Naive thymus-derived CD8-positive, alpha-beta T cell (primary cell): ENCODE results near the gene HMGA1. TPM values are rescaled to one million over a fixed set of nuclear protein-coding genes. Genes with fewer than 3 reads are reported as not detected.
"Not testable (repeated sequence)": the region's sequence is repeated elsewhere in the genome, so short reads cannot be mapped to it uniquely, and the experiment has no call there.

Experiments
- ATAC-seq, 2 donors: fragments of 150-1000 bp; cut with Tn5 transposase in 1 of 2; sonication (Bioruptor Pico), chemical (Tn5 transposase) in 1 of 2; 1 replicate in 1 of 2; 2 replicates in 1 of 2; pipeline ENCODE4 v1.10.0; 2021; ENCODE audit warnings: mild to moderate bottlenecking in 2 of 2, moderate library complexity in 2 of 2
- POLR2A ChIA-PET: fragments of 350-600 bp; sonication (Branson Sonifier 250); formaldehyde crosslinking; loops from one replicate; lab custom pipeline; 2021; ENCODE audit warnings: antibody characterized with exemption; lab: Charles Lee
- DNase-seq, 10 donors: peaks; one replicate each; pipeline versions ENCODE4 v3.0.0 to v3.0.0-alpha.2; 2020 to 2022
- H3K27ac Mint-ChIP-seq, 10 donors: one replicate each; pipeline ENCODE4 v1.8.0; 2020 to 2022; ENCODE audit warnings: mild to moderate bottlenecking in 10 of 10, mixed read lengths in 10 of 10, moderate library complexity in 4 of 10, inconsistent platforms in 1 of 10
- H3K27me3 Mint-ChIP-seq, 5 donors: one replicate each; pipeline ENCODE4 v1.8.0; 2021 to 2022; ENCODE audit warnings: mixed read lengths in 5 of 5
- H3K36me3 Mint-ChIP-seq, 3 donors: one replicate each; pipeline ENCODE4 v1.8.0; 2020 to 2022; ENCODE audit warnings: mixed read lengths in 3 of 3, mild to moderate bottlenecking in 2 of 3, inconsistent platforms in 1 of 3
- H3K4me1 Mint-ChIP-seq, 4 donors: one replicate each; pipeline ENCODE4 v1.8.0; 2021 to 2022; ENCODE audit warnings: mixed read lengths in 4 of 4
- H3K4me3 Mint-ChIP-seq, 10 donors: one replicate each; pipeline ENCODE4 v1.8.0; 2020 to 2022; ENCODE audit warnings: mild to moderate bottlenecking in 10 of 10, mixed read lengths in 10 of 10, moderate library complexity in 6 of 10, inconsistent platforms in 1 of 10
- H3K9me3 Mint-ChIP-seq, 9 donors: one replicate each; pipeline ENCODE4 v1.8.0; 2020 to 2022; ENCODE audit warnings: mixed read lengths in 9 of 9, mild to moderate bottlenecking in 3 of 9, inconsistent platforms in 1 of 9, moderate library complexity in 1 of 9
- polyA plus RNA-seq, 3 donors: library from polyadenylated mRNA; unstranded; fragments of 300-500 nt; fragmentation: Illumina TruSeq; gene quantifications; one replicate each; pipeline ENCODE4 v1.2.3, GENCODE V29; 2021
- total RNA-seq, 8 experiments: library from RNA in 2 of 8; stranded (reverse) in 2 of 8; gene quantifications; one replicate each; pipeline ENCODE4 v1.2.3 and lab custom pipeline; 2021 to 2026

Gene HMGA1
- total and polyA plus RNA-seq, 5 experiments from 2014 or later = 28.0 to 80.3 (median 40.9) TPM

GRCh38 chr6:34243131-34243771 lies 6.6 kb downstream of the HMGA1 start:
- no peak for ATAC-seq
- POLR2A ChIA-PET = no interaction called here
- no peak for DNase-seq
- no peaks in the 10 kb centered on the region for H3K9me3 Mint-ChIP-seq
- peaks cover 0 to 53% (median 7%) of the 10 kb centered on the region in 3 donors for H3K36me3 Mint-ChIP-seq
- H3K4me3 Mint-ChIP-seq = peak overlapping the region in 4 of 10 donors; percentile 18 to 70 (median 48)
- peak overlapping the region; percentile 43 to 92 (median 84) for H3K27ac Mint-ChIP-seq
- no peaks in the 10 kb centered on the region for H3K27me3 Mint-ChIP-seq
- peaks cover 21 to 86% (median 82%) of the 10 kb centered on the region in 4 donors for H3K4me1 Mint-ChIP-seq

GRCh38 chr6:34243901-34244884 lies 7.5 kb downstream of the HMGA1 start:
- H3K36me3 Mint-ChIP-seq = peaks cover 0 to 53% (median 7%) of the 10 kb centered on the region in 3 donors
- no peaks in the 10 kb centered on the region for H3K27me3 Mint-ChIP-seq
- DNase-seq = no peak
- peak overlapping the region in 2 of 10 donors; percentile 50 to 58 for H3K4me3 Mint-ChIP-seq
- POLR2A ChIA-PET = interaction anchor here (0.5 to 1.2 kb wide), 3 partner anchors 7 to 44 kb away, joined by 3 to 4 read pairs (median 3); partner anchors contain the start of gene HMGA1
- no peak for ATAC-seq
- peaks cover 24 to 82% (median 76%) of the 10 kb centered on the region in 4 donors for H3K4me1 Mint-ChIP-seq
- H3K9me3 Mint-ChIP-seq = no peaks in the 10 kb centered on the region
- H3K27ac Mint-ChIP-seq = peak overlapping the region in 8 of 10 donors; percentile 67 to 92 (median 88)

GRCh38 chr6:34245032-34245760 lies 8.5 kb downstream of the HMGA1 start:
- DNase-seq, H3K27me3 Mint-ChIP-seq, H3K9me3 Mint-ChIP-seq, ATAC-seq: not testable (repeated sequence)
- POLR2A ChIA-PET = interaction anchor here (1.2 kb wide), 2 partner anchors 8 to 14 kb away, joined by 3 to 4 read pairs; partner anchors contain the start of gene HMGA1
- Mint-ChIP-seq H3K4me1 (peaks cover 22 to 76% (median 73%) of the 10 kb centered on the region in 4 donors), H3K27ac (peak overlapping the region in 9 of 10 donors; percentile 21 to 92 (median 66)), H3K36me3 (peaks cover 0 to 50% (median 7%) of the 10 kb centered on the region in 3 donors), H3K4me3 (peak overlapping the region in 1 of 10 donors; percentile 24)

GRCh38 chr6:34245761-34246140 lies 9.1 kb downstream of the HMGA1 start:
- Mint-ChIP-seq H3K36me3 (peaks cover 0 to 44% (median 7%) of the 10 kb centered on the region in 3 donors), H3K4me3 (peak overlapping the region in 1 of 10 donors; percentile 15), H3K4me1 (peaks cover 22 to 76% (median 69%) of the 10 kb centered on the region in 4 donors), H3K27ac (peak overlapping the region; percentile 9 to 96 (median 66))
- POLR2A ChIA-PET = interaction anchor here (1.2 to 5.1 kb wide), 2 partner anchors 8 to 9 kb away, joined by 4 to 72 read pairs; partner anchors contain the start of gene HMGA1
- H3K9me3 Mint-ChIP-seq, DNase-seq, ATAC-seq, H3K27me3 Mint-ChIP-seq: not testable (repeated sequence)

GRCh38 chr6:34246249-34246562 lies 9.5 kb downstream of the HMGA1 start:
- Mint-ChIP-seq H3K27ac (peak overlapping the region in 8 of 10 donors; percentile 42 to 96 (median 62)), H3K4me3 (peak overlapping the region in 1 of 10 donors; percentile 13)

GRCh38 chr6:34246563-34247391 lies 10.1 kb downstream of the HMGA1 start:
- Mint-ChIP-seq H3K4me3 (peak overlapping the region in 9 of 10 donors; percentile 16 to 96 (median 76)), H3K27ac (peak overlapping the region; percentile 43 to 97 (median 82)), H3K9me3 (no peaks in the 10 kb centered on the region), H3K4me1 (peaks cover 20 to 70% (median 60%) of the 10 kb centered on the region in 4 donors), H3K36me3 (peaks cover 0 to 34% (median 0%) of the 10 kb centered on the region in 3 donors), H3K27me3 (no peaks in the 10 kb centered on the region)
- DNase-seq (peak in 8 of 10 donors; percentile 28 to 78 (median 36)), ATAC-seq (no peak)
- POLR2A ChIA-PET = interaction anchor here (3.6 to 5.1 kb wide), 4 partner anchors 9 to 169 kb away, joined by 12 to 72 read pairs (median 30); partner anchors contain the start of genes HMGA1 and NUDT3

More at GRCh38 chr6:34246249-34246562, 9.5 kb downstream of the HMGA1 start:
- no peak for DNase-seq
- Mint-ChIP-seq H3K4me1 (peaks cover 21 to 74% (median 66%) of the 10 kb centered on the region in 4 donors), H3K36me3 (peaks cover 0 to 40% (median 4%) of the 10 kb centered on the region in 3 donors), H3K9me3 (no peaks in the 10 kb centered on the region), H3K27me3 (no peaks in the 10 kb centered on the region)
- ATAC-seq = no peak
- POLR2A ChIA-PET = interaction anchor here (5.1 kb wide), 1 partner anchor 9 kb away, joined by 72 read pairs; the partner anchor contains the start of gene HMGA1

- Mint-ChIP-seq H3K27me3 (no peaks in the 10 kb centered on the region), H3K4me3 (peak overlapping the region; percentile 87 to 97 (median 95)), H3K36me3 (peaks cover 0 to 25% (median 0%) of the 10 kb centered on the region in 3 donors), H3K9me3 (no peaks in the 10 kb centered on the region), H3K27ac (peak overlapping the region; percentile 87 to 98 (median 94)), H3K4me1 (peaks cover 15 to 65% (median 51%) of the 10 kb centered on the region in 4 donors)
- DNase-seq (no peak), ATAC-seq (no peak)
- POLR2A ChIA-PET = interaction anchor here (0.6 to 5.1 kb wide), 8 partner anchors 8 to 911 kb away, joined by 3 to 72 read pairs (median 19); partner anchors contain the start of genes HMGA1 and NUDT3
Observed at GRCh38 chr6:34247481-34248197, 11.0 kb downstream of the HMGA1 start.

GRCh38 chr6:34248198-34248726 lies 11.6 kb downstream of the HMGA1 start:
- no peaks in the 10 kb centered on the region for H3K9me3 Mint-ChIP-seq
- ATAC-seq (peak in 1 of 2 donors; percentile 4), DNase-seq (peak in 3 of 10 donors; percentile 26 to 43 (median 28))
- POLR2A ChIA-PET = interaction anchor here (1.4 to 5.1 kb wide), 7 partner anchors 8 to 279 kb away, joined by 3 to 72 read pairs (median 26); partner anchors contain the start of genes HMGA1 and NUDT3
- peaks cover 12 to 58% (median 45%) of the 10 kb centered on the region in 4 donors for H3K4me1 Mint-ChIP-seq
- H3K36me3 Mint-ChIP-seq = peaks cover 0 to 19% (median 0%) of the 10 kb centered on the region in 3 donors
- H3K4me3 Mint-ChIP-seq = peak overlapping the region; percentile 87 to 97 (median 95)
- peak overlapping the region; percentile 87 to 98 (median 94) for H3K27ac Mint-ChIP-seq
- H3K27me3 Mint-ChIP-seq = no peaks in the 10 kb centered on the region

- DNase-seq (peak; percentile 93 to 99 (median 98)), ATAC-seq (peak; percentile 88 to 93)
- POLR2A ChIA-PET = interaction anchor here (0.6 to 5.1 kb wide), 14 partner anchors 9 to 542 kb away, joined by 3 to 72 read pairs (median 6); partner anchors contain the start of genes HMGA1, NUDT3 and RPS10
- Mint-ChIP-seq H3K27me3 (no peaks in the 10 kb centered on the region), H3K9me3 (no peaks in the 10 kb centered on the region), H3K4me1 (peaks cover 10 to 52% (median 39%) of the 10 kb centered on the region in 4 donors), H3K27ac (peak within 1 kb of the TSS; percentile 87 to 98 (median 96)), H3K36me3 (peaks cover 0 to 19% (median 0%) of the 10 kb centered on the region in 3 donors), H3K4me3 (peak within 1 kb of the TSS; percentile 87 to 97 (median 95))
Observed at GRCh38 chr6:34248727-34249468, 12.2 kb downstream of the HMGA1 start, which contains the start of gene SMIM29. TSS of gene SMIM29 (minus strand) at chr6:34249006. CDS start at chr6:34247791, 1,215 bp downstream.
